HL-60/S4 treated with retinoic acid at 250 ng/mL for 4 days and 3 days (cell line): ENCODE results near the gene USP8.
"Not testable (repeated sequence)": the region's sequence is repeated elsewhere in the genome, so short reads cannot be mapped to it uniquely, and the experiment has no call there.

Experiments
- in situ Hi-C: fragments of 300-500 bp; cut with MboI; formaldehyde crosslinking; loops from 2 replicates; pipeline ENCODE4 v1.7.0; 2022; ENCODE audit warnings: low sequenced_read_pairs

USP8 gene

DNA sequence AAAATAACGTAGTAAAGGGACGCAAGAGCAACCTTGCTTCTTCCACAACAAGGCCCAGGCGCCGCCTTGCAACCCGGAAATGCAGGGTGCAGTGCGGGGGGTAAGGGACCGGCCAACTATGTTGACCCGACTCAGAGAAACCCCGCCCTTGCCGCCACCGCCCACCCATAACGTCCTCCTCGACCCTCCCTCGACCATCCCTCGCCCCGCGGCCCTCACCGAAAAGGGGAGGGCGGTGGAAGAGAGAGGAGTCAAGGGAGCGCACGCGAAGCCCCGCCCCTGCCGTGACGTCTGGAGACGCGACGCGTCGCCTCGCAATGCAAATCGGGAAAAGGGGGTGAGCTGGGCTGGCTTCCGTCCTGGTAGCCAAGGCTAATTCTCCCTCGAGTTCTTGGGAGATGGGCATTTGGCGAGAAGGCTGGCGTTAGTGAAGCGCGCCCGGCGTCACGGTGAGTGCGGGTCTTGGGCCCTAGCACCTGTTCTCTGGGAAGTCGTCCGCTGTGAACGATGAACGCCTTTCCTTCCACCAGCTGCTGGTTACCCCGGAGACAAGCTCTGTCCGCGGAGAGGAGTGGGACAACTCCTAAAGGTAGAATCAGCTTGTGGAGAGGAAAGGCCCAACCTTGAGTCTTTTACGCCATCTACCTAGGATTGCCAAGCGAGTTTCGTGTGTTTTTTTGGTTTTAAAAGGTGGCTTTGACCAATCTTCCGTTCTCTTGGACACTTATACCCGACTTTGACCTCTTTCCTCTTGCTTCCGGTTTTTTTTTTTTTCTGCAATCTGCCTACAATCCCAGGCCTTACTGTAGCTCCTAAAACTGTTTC, at the start of gene USP8:
USP8 (plus strand) TSS at position 340 of the 825 bp plus-strand sequence. CDS start 14,669 bp downstream, outside the sequence.
- in situ Hi-C loops, result no loop called here

- in situ Hi-C loops, result no loop called here
Measured at GRCh38 chr15:50377867-50378751, 46.1 kb upstream of the USP8 start.

GRCh38 chr15:50378776-50379175, 45.4 kb upstream of the USP8 start:
- in situ Hi-C loops, result no loop called here

DNA sequence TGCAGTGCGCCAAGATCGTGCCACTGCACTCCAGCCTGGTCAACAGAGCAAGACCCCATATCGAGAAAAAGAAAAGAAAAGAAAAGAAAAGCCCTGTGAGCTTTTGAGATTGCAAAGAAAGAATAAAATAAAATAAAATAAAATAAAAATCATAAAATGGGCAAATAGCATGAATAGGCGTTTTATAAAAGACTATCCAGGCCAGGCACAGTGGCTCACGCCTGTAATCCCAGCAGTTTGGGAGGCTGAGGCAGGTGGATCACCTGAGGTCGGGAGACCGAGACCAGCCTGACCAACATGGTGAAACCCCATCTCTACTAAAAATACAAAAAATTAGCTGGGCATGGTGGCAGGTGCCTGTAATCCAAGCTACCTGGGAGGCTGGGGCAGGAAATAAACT, 44.8 kb upstream of the USP8 start:
- in situ Hi-C loops, result not testable (repeated sequence)

DNA sequence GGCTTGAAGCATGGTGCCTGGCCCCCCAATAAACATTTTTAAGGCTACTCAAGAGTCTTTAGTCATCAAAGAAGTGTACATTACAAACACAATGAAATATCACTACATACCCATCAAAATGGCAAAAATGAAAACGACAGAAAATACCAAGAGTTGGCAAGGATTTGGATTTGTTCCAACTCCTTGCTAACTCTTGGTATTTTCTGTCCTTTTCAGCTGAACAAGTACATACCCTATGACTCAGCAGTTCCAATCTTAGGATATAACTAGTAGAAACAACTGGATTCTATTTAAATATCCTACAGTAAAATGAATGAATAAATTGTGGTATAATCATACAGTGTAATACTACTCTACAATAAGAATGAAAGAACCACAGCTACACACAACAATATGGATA, 44.1 kb upstream of the USP8 start:
- in situ Hi-C loops, result no loop called here

GRCh38 chr15:50381438-50381837, 42.8 kb upstream of the USP8 start:
- in situ Hi-C loops, result no loop called here

DNA sequence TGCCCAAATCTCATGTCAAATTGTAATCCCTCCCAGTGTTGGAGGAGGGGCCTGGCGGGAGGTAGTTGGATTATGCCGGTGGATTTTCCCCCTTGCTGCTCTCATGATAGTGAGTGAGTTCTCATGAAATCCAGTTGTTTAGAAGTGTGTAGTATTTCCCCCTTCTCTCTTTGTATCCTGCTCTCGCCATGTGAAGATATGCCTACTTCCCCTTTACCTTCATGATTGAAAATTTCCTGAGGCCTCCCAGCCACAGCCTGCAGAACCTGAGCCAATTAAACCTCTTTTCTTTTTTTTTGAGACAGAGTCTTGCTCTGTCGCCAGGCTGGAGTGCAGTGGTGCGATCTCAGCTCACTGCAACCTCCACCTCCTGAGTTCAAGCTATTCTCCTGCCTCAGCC, 41.8 kb upstream of the USP8 start:
- in situ Hi-C loops, result not testable (repeated sequence)

- in situ Hi-C loops, result no loop called here
Measured at GRCh38 chr15:50390554-50391264, 33.5 kb upstream of the USP8 start.

- in situ Hi-C loops, result not testable (repeated sequence)
Measured at GRCh38 chr15:50391561-50391960, 32.6 kb upstream of the USP8 start.

DNA sequence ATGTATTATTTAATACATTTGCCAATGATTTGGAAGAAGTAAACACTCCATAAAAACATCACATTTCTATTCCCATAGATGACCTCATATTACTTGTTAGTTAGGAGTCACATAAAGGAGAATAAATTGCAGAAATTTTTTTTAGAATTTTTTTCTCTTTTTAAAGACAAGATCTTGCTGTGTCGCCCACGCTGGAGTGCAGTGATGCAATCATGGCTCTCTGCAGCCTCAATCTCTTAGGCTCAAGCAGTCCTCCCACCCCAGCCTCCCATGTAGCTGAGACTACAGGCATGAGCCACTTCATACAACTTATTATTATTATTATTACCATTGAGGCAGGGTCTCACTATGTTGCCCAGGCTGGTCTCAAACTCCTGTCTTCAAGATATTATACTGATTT, 12.3 kb upstream of the USP8 start:
- in situ Hi-C loops, result no loop called here

- in situ Hi-C loops, result no loop called here
Measured at GRCh38 chr15:50414624-50415023, 9.6 kb upstream of the USP8 start.

- in situ Hi-C loops, result no loop called here
Measured at GRCh38 chr15:50415752-50416404, 8.3 kb upstream of the USP8 start.

- in situ Hi-C loops, result no loop called here
Measured at GRCh38 chr15:50416890-50417289, 7.3 kb upstream of the USP8 start.

- in situ Hi-C loops, result no loop called here
Measured at GRCh38 chr15:50418041-50418583, 6.1 kb upstream of the USP8 start.

DNA sequence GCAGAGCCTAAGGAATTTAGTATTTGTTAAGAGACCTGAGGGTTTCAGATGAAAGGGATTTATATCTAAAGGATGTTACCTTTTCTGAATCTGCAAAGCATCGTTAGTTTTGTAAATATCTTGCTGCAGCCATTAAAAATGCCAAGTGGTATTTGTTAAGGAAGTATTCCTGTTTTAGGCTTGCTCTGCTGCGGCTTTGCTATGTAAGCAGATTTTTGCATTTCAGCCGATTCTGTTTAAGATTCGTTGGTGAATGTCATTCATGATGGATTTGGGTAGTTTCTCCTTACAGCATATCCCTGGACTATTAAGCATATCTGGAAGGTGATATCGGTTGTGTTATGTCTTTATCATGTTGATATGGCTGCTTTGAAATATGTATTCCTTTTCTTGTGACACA, 1.0 kb downstream of the USP8 start:
- in situ Hi-C loops, result no loop called here

DNA sequence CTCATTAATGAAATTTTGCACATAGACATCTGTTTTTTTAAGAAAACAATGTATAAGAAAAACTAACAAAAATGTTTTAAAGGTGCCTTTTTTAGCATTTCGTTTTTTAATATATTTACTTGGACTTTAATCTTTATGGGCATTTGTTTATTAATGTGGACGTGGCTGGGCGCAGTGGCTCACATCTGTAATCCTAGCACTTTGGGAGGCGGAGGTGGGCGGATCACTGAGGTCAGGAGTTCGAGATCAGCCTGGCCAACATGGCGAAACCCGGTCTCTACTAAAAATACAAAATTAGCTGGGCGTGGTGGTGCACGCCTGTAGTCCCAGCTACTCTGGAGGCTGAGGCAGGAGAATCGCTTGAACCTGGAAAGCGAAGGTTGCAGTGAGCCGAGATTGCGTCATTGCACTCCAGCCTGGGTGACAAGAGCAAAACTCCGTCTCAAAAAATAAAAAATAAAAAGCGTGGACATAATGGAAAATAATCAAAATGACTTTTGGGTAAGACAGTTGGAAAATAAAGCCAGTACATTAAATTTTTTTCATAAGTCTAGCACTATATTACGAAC, 1.6 kb downstream of the USP8 start:
- in situ Hi-C loops, result not testable (repeated sequence)

DNA sequence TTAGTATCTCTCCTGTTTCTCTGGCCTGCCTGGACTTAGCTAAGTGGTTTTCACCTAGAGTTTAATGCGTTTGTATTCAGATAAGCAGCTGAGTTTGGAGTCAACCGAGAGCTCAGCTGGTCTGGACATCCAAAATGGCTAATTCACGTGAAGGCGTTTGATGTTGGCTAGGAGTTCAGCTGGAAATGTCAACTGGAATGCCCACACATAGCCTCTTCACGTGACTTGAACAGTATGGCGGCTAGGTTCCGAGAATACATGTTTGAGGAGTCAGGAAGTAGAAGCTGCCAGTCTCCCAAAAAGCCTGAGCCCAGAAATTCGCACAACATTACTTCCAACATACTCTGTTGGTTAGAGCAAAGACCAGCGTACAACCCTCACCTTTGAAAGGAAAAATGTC, 2.2 kb downstream of the USP8 start:
- in situ Hi-C loops, result no loop called here

GRCh38 chr15:50431204-50431603, 7.0 kb downstream of the USP8 start:
- in situ Hi-C loops, result no loop called here

DNA sequence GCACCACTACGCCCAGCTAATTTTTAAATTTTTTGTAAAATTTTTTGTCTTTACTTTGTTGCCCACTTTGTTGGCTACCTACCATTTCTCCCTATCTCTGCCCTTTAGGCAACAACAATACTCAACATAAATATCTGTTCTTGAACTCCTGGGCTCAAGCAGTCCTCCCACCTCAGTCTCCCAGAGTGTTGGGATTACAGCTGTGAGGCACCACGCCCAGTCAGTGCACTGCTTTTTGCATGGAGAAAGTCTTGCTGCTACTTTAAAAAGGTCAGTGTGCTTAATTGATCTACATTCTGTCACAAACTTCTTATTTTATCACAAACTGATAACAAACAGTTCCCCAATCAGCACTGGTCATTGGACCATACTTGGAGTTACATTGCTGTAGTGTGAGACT, 8.0 kb downstream of the USP8 start:
- in situ Hi-C loops, result no loop called here

DNA sequence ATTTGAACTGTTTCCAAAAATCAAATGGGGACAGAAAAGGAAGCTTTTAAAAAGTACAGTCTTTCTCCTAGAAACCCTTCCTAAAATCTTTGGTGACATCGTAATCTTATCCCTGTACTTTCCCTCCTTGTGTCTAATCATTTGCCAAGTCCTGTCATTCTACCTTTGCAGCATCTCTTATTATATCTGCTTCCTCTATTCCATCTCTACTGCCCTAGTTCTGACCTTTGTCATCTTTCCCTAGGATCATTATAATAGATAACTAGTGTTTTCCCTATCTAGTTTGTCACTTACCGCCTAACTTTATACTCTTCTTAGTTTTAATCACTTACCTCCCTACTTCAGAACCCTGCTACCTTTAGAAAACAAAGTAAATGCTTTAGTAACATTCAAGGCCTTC, 11.6 kb downstream of the USP8 start:
- in situ Hi-C loops, result no loop called here
